Stimulated activated CD4-positive, alpha-beta T cell treated with anti-CD3 and anti-CD28 coated beads, Interleukin-2, amount 100 ng/mL, for 48 hours (primary cell): ENCODE results near the gene ESRP2.

Experiments used
- DNase-seq, 2 donors: peaks; one replicate each; pipeline ENCODE4 v3.0.0-alpha.2; 2020

Gene ESRP2

DNA sequence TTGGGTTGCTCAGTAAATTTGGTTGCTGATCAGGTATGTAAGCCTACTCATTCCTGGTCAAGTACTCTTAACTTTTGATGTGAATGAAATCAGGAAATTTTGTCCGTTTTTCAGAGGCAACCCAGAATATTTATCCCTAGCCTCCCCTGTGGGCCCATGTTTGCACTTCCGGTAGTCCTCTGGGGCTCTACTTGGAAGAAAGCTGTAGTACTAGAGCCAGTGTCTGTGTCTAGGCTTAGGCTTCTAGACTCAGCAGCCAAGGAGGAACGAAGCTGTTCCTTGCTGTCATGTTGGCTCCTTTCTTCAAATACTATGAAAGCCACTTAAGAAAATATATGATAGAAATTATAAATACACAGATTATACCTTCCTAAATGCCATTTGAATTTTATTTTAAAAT lies 21.2 kb downstream of the ESRP2 start:
- DNase-seq = no peak

GRCh38 chr16:68206245-68206644 lies 29.7 kb downstream of the ESRP2 start:
- no peak for DNase-seq

- no peak for DNase-seq
Observed at GRCh38 chr16:68202091-68202519, 33.8 kb downstream of the ESRP2 start.

DNA sequence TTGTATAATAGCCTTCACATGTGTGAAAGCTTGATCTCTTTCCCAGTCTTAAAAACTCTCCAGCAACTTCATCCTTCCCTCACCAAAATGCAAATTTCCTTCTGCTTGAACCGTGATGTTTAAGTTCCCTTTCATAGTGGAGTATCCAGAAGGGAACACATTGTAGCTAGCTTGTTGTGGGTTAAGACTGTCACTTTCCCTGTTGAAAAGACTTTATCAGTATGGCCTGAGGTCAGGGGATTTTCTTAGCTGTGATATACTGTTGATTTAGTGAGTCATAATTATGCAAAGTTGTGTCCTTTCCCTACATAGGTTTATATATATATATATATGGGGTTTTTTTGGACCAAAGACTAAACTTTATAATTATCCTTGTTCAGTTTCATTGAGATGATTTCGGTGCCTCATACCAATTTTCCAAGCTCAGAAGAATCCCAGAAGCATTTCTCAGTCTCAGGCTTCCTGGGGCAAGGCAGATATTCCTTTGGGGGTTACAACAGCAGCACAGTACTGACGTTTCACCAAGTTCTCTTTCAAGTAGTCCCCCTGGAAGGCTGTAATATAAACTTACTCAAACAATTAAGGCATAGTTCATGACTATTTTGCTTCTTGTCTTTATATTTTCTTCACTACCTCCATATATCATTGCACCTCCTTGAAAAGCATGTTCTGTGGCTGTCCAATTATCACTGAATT lies 35.7 kb downstream of the ESRP2 start:
- DNase-seq = no peak

- DNase-seq = no peak
Observed at GRCh38 chr16:68197250-68197649, 38.7 kb downstream of the ESRP2 start.

DNA sequence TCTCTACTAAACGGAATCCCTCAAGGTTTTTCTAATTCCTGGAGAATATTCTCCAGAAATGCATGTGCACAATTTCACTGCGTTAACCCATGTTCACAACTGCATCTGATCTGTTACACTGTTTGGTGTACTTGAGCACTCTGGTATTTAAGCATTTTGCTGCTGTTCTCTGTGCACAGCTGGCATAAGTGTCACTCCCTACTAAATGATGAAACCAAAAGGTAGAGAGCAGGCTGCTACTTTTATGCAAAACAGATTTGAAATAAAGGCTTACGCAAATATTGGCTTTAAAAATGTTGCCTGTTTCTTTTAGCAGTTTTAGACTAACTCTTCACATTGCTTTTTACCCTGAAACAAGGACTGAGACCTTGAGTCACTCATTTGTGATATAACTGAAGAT lies 41.7 kb downstream of the ESRP2 start:
- DNase-seq = no peak

- no peak for DNase-seq
Observed at GRCh38 chr16:68190736-68191510, 45.0 kb downstream of the ESRP2 start.

GRCh38 chr16:68190081-68190480 lies 45.8 kb downstream of the ESRP2 start:
- no peak for DNase-seq

DNA sequence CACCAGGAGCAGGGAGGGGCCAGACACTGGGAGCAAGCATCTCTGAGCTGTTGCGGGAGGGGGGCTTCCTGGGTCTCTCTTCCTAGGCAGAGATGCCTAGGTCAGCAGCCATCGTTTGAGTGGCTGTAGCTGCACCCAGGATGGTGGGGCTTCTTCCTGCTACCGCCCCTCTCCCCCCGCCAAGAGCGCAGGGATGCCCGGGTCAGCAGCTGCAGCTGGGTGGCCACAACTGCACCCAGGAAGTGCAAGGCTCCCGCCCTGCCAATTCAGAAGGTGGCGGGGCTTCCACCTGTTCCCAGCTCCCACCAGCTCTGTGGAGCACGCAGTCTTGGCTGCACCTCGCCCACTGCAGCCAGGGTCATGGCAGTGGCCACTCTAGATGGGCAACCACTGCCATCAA lies 47.8 kb downstream of the ESRP2 start:
- no peak for DNase-seq

DNA sequence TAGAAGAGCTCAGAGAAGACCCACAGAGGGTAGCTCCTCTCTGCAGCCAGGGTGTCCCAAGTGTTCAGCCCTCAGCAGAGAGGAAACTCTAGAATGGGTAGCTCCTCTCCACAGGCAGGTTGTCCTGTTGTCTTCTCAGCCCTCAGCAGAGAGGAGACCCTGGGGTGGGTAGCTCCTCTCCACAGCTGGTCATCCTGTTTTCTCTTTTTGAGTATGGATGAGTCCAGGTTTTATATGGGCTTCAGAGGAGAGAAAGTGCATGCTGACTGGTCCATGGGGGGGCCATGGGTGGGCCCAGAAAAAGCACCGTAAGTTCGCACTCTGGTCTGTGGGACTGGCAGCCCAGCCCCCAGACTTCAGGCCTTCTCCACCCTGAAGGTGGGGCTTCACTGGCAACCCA lies 48.4 kb downstream of the ESRP2 start:
- DNase-seq = no peak

- no peak for DNase-seq
Observed at GRCh38 chr16:68186877-68187276, 49.0 kb downstream of the ESRP2 start.

DNA sequence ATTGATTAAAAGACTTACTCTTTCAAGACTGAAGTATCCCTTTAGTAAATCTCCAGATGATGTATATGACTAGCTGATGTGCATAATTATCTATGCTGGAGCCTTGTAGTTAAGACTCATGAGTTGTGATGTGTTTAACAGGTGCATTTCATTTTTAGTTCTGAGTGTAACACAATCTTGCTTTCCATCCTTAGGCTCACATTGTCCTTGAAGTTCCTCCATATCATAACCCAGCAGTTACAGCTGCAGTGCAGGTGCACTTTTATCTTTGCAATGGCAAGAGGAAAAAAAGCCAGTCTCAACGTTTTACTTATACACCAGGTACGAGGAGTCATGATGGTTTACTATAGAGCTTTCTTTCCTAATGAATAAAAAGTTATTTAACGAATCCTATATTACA lies 52.9 kb downstream of the ESRP2 start:
- DNase-seq = no peak

- no peak for DNase-seq
Observed at GRCh38 chr16:68179855-68180254, 56.1 kb downstream of the ESRP2 start.

- no peak for DNase-seq
Observed at GRCh38 chr16:68179196-68179795, 56.6 kb downstream of the ESRP2 start.
